Natural killer cell (primary cell): ENCODE results near the gene PRODH2. TPM values are rescaled to one million over a fixed set of nuclear protein-coding genes. Genes with fewer than 3 reads are reported as not detected.
A peak's percentile ranks its signal among the peaks of the same experiment; 100 is the strongest.
"Not testable (repeated sequence)": the region's sequence is repeated elsewhere in the genome, so short reads cannot be mapped to it uniquely, and the experiment has no call there.

Experiments used
- ATAC-seq, 3 donors: fragments of 150-1000 bp in 2 of 3; fragments of 200-7000 bp in 1 of 3; cut with Tn5 transposase; 1 replicate in 1 of 3; 2 replicates in 2 of 3; pipeline ENCODE4 v1.10.0; 2021; ENCODE audit warnings: mild to moderate bottlenecking in 2 of 3, moderate library complexity in 2 of 3
- DNase-seq, 2 donors: peaks; one replicate each; pipeline versions ENCODE4 v3.0.0 to v3.0.0-alpha.2; 2013 to 2021; ENCODE audit warnings: mixed read lengths in 1 of 2
- H3K27ac ChIP-seq: one replicate; pipeline ENCODE4 v1.5.1; 2013; ENCODE audit warnings: mild to moderate bottlenecking, low read length
- H3K27me3 ChIP-seq: one replicate; pipeline ENCODE4 v1.6.1; 2013; ENCODE audit warnings: low read length; ENCODE audit not compliant: control insufficient read depth, insufficient read depth
- H3K36me3 ChIP-seq: one replicate; pipeline ENCODE4 v1.6.1; 2013; ENCODE audit warnings: low read length; ENCODE audit not compliant: control insufficient read depth, insufficient read depth
- H3K4me1 ChIP-seq: one replicate; pipeline ENCODE4 v1.6.1; 2013; ENCODE audit warnings: low read length; ENCODE audit not compliant: control insufficient read depth, insufficient read depth
- H3K4me3 ChIP-seq: one replicate; pipeline ENCODE4 v1.5.1; 2013; ENCODE audit warnings: low read length
- H3K9me3 ChIP-seq: one replicate; pipeline ENCODE4 v1.6.1; 2013; ENCODE audit warnings: low read length; ENCODE audit not compliant: control insufficient read depth, insufficient read depth
- H3K27ac Mint-ChIP-seq, 2 donors: one replicate each; pipeline ENCODE4 v1.8.0; 2022; ENCODE audit warnings: mild to moderate bottlenecking in 2 of 2, mixed read lengths in 2 of 2, moderate library complexity in 1 of 2
- H3K27me3 Mint-ChIP-seq, 2 donors: one replicate each; pipeline ENCODE4 v1.8.0; 2022; ENCODE audit warnings: low read depth in 2 of 2, mixed read lengths in 2 of 2
- H3K36me3 Mint-ChIP-seq: one replicate; pipeline ENCODE4 v1.8.0; 2022; ENCODE audit warnings: mixed read lengths
- H3K4me1 Mint-ChIP-seq, 2 donors: one replicate each; pipeline ENCODE4 v1.8.0; 2022; ENCODE audit warnings: mixed read lengths in 2 of 2
- H3K4me3 Mint-ChIP-seq: one replicate; pipeline ENCODE4 v1.8.0; 2022; ENCODE audit warnings: mild to moderate bottlenecking, moderate library complexity, mixed read lengths
- H3K9me3 Mint-ChIP-seq, 2 donors: one replicate each; pipeline ENCODE4 v1.8.0; 2022; ENCODE audit warnings: mixed read lengths in 2 of 2
- CTCF ChIP-seq: fragments of 200-600 bp; IDR thresholded peaks from one replicate; pipeline ENCODE4 v1.8.0; 2022; ENCODE audit warnings: antibody characterized with exemption
- WGBS: methylation state at CpG from one replicate; pipeline ENCODE4 v1.1.7; 2013; ENCODE audit warnings: missing lambda C conversion rate; ENCODE audit not compliant: insufficient coverage; 5-methylcytosine and 5-hydroxymethylcytosine counted together
- intact Hi-C: fragments of 100-400 bp; cut with micrococcal nuclease; formaldehyde crosslinking; loops from one replicate; pipeline ENCODE4 v1.14.2; 2022
- total RNA-seq, 4 donors: library from RNA; stranded (reverse); fragments of 120-200 nt in 1 of 4; gene quantifications; one replicate each; pipeline versions ENCODE4 v1.2.3 to v1.2.4, GENCODE V29; 2013 to 2022

PRODH2 gene
- total RNA-seq, 3 donors from 2014 or later (not counting 1 experiment from before 2014, with no cell fraction given) = not detected

GRCh38 chr19:35797663-35798062 is 15.0 kb downstream of the PRODH2 start:
- H3K27me3 ChIP-seq = peaks cover 5% of the 10 kb centered on the region
- no peak for DNase-seq
- ATAC-seq = peak in 1 of 3 donors; percentile 48
- TF ChIP-seq CTCF = no peak
- H3K27ac ChIP-seq = no peak overlapping the region
- H3K4me3 ChIP-seq = no peak overlapping the region
- WGBS = 10% methylated on average over 15 of the region's 15 CpGs
- intact Hi-C loops = no loop called here
- peaks cover 9% of the 10 kb centered on the region for H3K4me1 ChIP-seq
- Mint-ChIP-seq H3K27me3 (peaks cover 0 to 26% of the 10 kb centered on the region in 2 donors), H3K4me3 (no peak overlapping the region), H3K36me3 (no peaks in the 10 kb centered on the region), H3K27ac (no peak overlapping the region), H3K4me1 (peaks cover 0 to 11% of the 10 kb centered on the region in 2 donors), H3K9me3 (no peaks in the 10 kb centered on the region)
- H3K36me3 ChIP-seq = no peaks in the 10 kb centered on the region
- no peaks in the 10 kb centered on the region for H3K9me3 ChIP-seq

- Mint-ChIP-seq H3K36me3 (no peaks in the 10 kb centered on the region), H3K9me3 (no peaks in the 10 kb centered on the region), H3K4me3 (peak overlapping the region; percentile 52), H3K27me3 (peaks cover 0 to 28% of the 10 kb centered on the region in 2 donors), H3K4me1 (peaks cover 0 to 11% of the 10 kb centered on the region in 2 donors), H3K27ac (no peak overlapping the region)
- no peak for DNase-seq
- no peaks in the 10 kb centered on the region for H3K36me3 ChIP-seq
- WGBS = 24% methylated on average over 39 of the region's 39 CpGs
- TF ChIP-seq CTCF = no peak
- no peak overlapping the region for H3K27ac ChIP-seq
- H3K9me3 ChIP-seq = no peaks in the 10 kb centered on the region
- no peak overlapping the region for H3K4me3 ChIP-seq
- H3K27me3 ChIP-seq = peaks cover 5% of the 10 kb centered on the region
- intact Hi-C loops = no loop called here
- peaks cover 9% of the 10 kb centered on the region for H3K4me1 ChIP-seq
- no peak for ATAC-seq
Observed at GRCh38 chr19:35796645-35797542, 15.8 kb downstream of the PRODH2 start.

- H3K4me3 Mint-ChIP-seq, H3K27me3 ChIP-seq, H3K36me3 Mint-ChIP-seq, intact Hi-C loops, DNase-seq, H3K9me3 Mint-ChIP-seq, H3K9me3 ChIP-seq, ATAC-seq, H3K4me1 ChIP-seq, H3K27ac Mint-ChIP-seq, H3K27ac ChIP-seq, H3K4me3 ChIP-seq, H3K36me3 ChIP-seq: not testable (repeated sequence)
- H3K27me3 Mint-ChIP-seq = peaks cover 0 to 28% of the 10 kb centered on the region in 2 donors
- WGBS = 100% methylated on average over 1 of the region's 1 CpG
- peaks cover 0 to 11% of the 10 kb centered on the region in 2 donors for H3K4me1 Mint-ChIP-seq
Observed at GRCh38 chr19:35795564-35795963, 17.1 kb downstream of the PRODH2 start.

GRCh38 chr19:35793381-35794165 is 19.1 kb downstream of the PRODH2 start:
- Histone ChIP-seq H3K4me3 (no peak overlapping the region), H3K27ac (no peak overlapping the region), H3K9me3 (no peaks in the 10 kb centered on the region), H3K4me1 (peaks cover 9% of the 10 kb centered on the region), H3K36me3 (no peaks in the 10 kb centered on the region), H3K27me3 (peaks cover 5% of the 10 kb centered on the region)
- no peak for ATAC-seq
- no peak overlapping the region for H3K27ac Mint-ChIP-seq
- no peak for TF ChIP-seq CTCF
- no peak for DNase-seq
- intact Hi-C loops = no loop called here
- no peak overlapping the region for H3K4me3 Mint-ChIP-seq
- WGBS = 75% methylated on average over 7 of the region's 7 CpGs
- H3K4me1 Mint-ChIP-seq = peaks cover 0 to 11% of the 10 kb centered on the region in 2 donors
- no peaks in the 10 kb centered on the region for H3K36me3 Mint-ChIP-seq
- no peaks in the 10 kb centered on the region for H3K9me3 Mint-ChIP-seq
- H3K27me3 Mint-ChIP-seq = peaks cover 0 to 23% of the 10 kb centered on the region in 2 donors
